Endothelial cell of umbilical vein (primary cell): Measurements from ENCODE around the gene TMEM94. TPM values are rescaled to one million over a fixed set of nuclear protein-coding genes. Genes with fewer than 3 reads are reported as not detected.

ENCODE experiments used
- BruUV-seq: library from RNA; stranded (reverse); fragments of 400-500 nt; replicated peaks from 2 replicates; lab custom pipeline; 2021; lab: Mats Ljungman, UMichigan
- CTCF ChIA-PET: fragments of 300-600, 350-600 bp; sonication (Branson Sonifier 250); formaldehyde crosslinking; loops from one replicate; lab custom pipeline; 2021; ENCODE audit warnings: antibody characterized with exemption, inconsistent platforms; lab: Charles Lee
- POLR2A ChIA-PET: fragments of 300-600, 350-600 bp; sonication (Branson Sonifier 250); formaldehyde crosslinking; loops from one replicate; lab custom pipeline; 2021; ENCODE audit warnings: antibody characterized with exemption, inconsistent platforms; lab: Charles Lee
- DNase-seq: peaks from one replicate; pipeline ENCODE4 v3.0.0-alpha.2; 2011; ENCODE audit warnings: low read depth, low spot score
- FAIRE-seq: peaks from 2 replicates; lab custom pipeline; 2011; peaks lifted over from hg19 to GRCh38; lab: Jason Lieb, UNC
- H2AFZ ChIP-seq: 2 replicates; pipeline ENCODE4 v1.6.0; 2012; ENCODE audit warnings: low read depth, low read length, control low read depth, inconsistent platforms
- H3K27ac ChIP-seq: 2 replicates; pipeline ENCODE4 v1.5.1; 2011; ENCODE audit warnings: low read depth, mild to moderate bottlenecking, control low read depth, low read length, moderate library complexity; ENCODE audit not compliant: insufficient read depth
- H3K27me3 ChIP-seq, 2 experiments: 2 replicates each; pipeline versions ENCODE4 v1.6.0 to v1.6.1; 2011; ENCODE audit warnings: low read length in 2 of 2, mixed read lengths in 1 of 2; ENCODE audit not compliant: control insufficient read depth in 2 of 2, insufficient read depth in 2 of 2
- H3K36me3 ChIP-seq, 2 experiments: 2 replicates in 1 of 2; 3 replicates in 1 of 2; pipeline ENCODE4 v1.5.1; 2011; ENCODE audit warnings: low read length in 2 of 2, mild to moderate bottlenecking in 1 of 2, moderate library complexity in 1 of 2; ENCODE audit not compliant: control insufficient read depth in 2 of 2, insufficient read depth in 2 of 2; ENCODE audit errors: extremely low read depth in 1 of 2
- H3K4me1 ChIP-seq: 3 replicates; pipeline ENCODE4 v1.5.1; 2011; ENCODE audit warnings: mild to moderate bottlenecking, low read length; ENCODE audit not compliant: control insufficient read depth, insufficient read depth; ENCODE audit errors: extremely low read depth
- H3K4me2 ChIP-seq: 2 replicates; pipeline ENCODE4 v1.6.1; 2011; ENCODE audit warnings: low read length, control low read depth, mixed read lengths; ENCODE audit not compliant: insufficient read depth
- H3K4me3 ChIP-seq, 3 experiments: fragments of 200-600 bp in 1 of 3; sonication (generic), shearing (Covaris generic) in 1 of 3; replicated peaks in 1 of 3; 2 replicates each; pipeline ENCODE4 v1.5.1; 2011 to 2016; ENCODE audit warnings: control low read depth in 3 of 3, low read length in 3 of 3, mild to moderate bottlenecking in 2 of 3, inconsistent platforms in 1 of 3, low read depth in 1 of 3, moderate library complexity in 1 of 3; ENCODE audit not compliant: insufficient read depth in 1 of 3
- H3K79me2 ChIP-seq: 2 replicates; pipeline ENCODE4 v1.6.0; 2012; ENCODE audit warnings: low read length, inconsistent platforms; ENCODE audit not compliant: control insufficient read depth, insufficient read depth
- H3K9ac ChIP-seq: replicated peaks from 2 replicates; pipeline ENCODE3; 2011; ENCODE audit warnings: low read length, control low read depth; ENCODE audit not compliant: insufficient read depth; ENCODE audit errors: extremely low read depth
- H3K9me1 ChIP-seq: replicated peaks from 3 replicates; pipeline ENCODE4 v1.6.0; 2011; ENCODE audit warnings: mild to moderate bottlenecking, low read length; ENCODE audit not compliant: control insufficient read depth, insufficient read depth; ENCODE audit errors: extremely low read depth
- H3K9me3 ChIP-seq: replicated peaks from 2 replicates; pipeline ENCODE4 v1.5.1; 2012; ENCODE audit warnings: low read length, inconsistent platforms; ENCODE audit not compliant: control insufficient read depth, insufficient read depth
- H4K20me1 ChIP-seq: replicated peaks from 2 replicates; pipeline ENCODE3; 2011; ENCODE audit warnings: mild to moderate bottlenecking, low read length; ENCODE audit not compliant: control insufficient read depth, insufficient read depth; ENCODE audit errors: extremely low read depth
- CTCF ChIP-seq, 2 donors: IDR thresholded peaks; 1 replicate in 1 of 2; 2 replicates in 1 of 2; pipeline ENCODE4 v1.5.1; 2011; ENCODE audit warnings: low read length in 2 of 2, mild to moderate bottlenecking in 2 of 2, moderate library complexity in 2 of 2, control low read depth in 1 of 2, inconsistent platforms in 1 of 2, low read depth in 1 of 2; ENCODE audit not compliant: insufficient read depth in 1 of 2; ENCODE audit errors: extremely low read depth in 1 of 2
- EZH2 ChIP-seq: IDR thresholded peaks from 2 replicates; pipeline ENCODE4 v1.6.1; 2012; ENCODE audit warnings: borderline replicate concordance, low read depth, mild to moderate bottlenecking, moderate library complexity, low read length, inconsistent platforms; ENCODE audit not compliant: severe bottlenecking
- FOS ChIP-seq: IDR thresholded peaks from 2 replicates; pipeline ENCODE4 v1.6.1; 2011; ENCODE audit warnings: mild to moderate bottlenecking, low read length, moderate library complexity, borderline replicate concordance; ENCODE audit not compliant: insufficient read depth
- GATA2 ChIP-seq: IDR thresholded peaks from 2 replicates; pipeline ENCODE4 v1.7.0; 2011; ENCODE audit warnings: low read depth, mild to moderate bottlenecking, moderate library complexity, mixed read lengths, low read length; ENCODE audit not compliant: insufficient read length, insufficient read depth
- JUN ChIP-seq: IDR thresholded peaks from 2 replicates; pipeline ENCODE4 v1.6.1; 2011; ENCODE audit warnings: borderline replicate concordance, low read depth; ENCODE audit not compliant: insufficient read length, insufficient read depth
- MAX ChIP-seq: IDR thresholded peaks from 2 replicates; pipeline ENCODE4 v1.6.1; 2011; ENCODE audit not compliant: insufficient read depth, insufficient read length
- MYC ChIP-seq: IDR thresholded peaks from one replicate; pipeline ENCODE4 v1.6.1; 2011; ENCODE audit warnings: mild to moderate bottlenecking, low read depth, low read length
- POLR2A ChIP-seq: IDR thresholded peaks from 2 replicates; pipeline ENCODE4 v1.6.1; 2012; ENCODE audit warnings: low read depth, mild to moderate bottlenecking, control low read depth, low read length
- POLR2AphosphoS5 ChIP-seq: IDR thresholded peaks from 2 replicates; pipeline ENCODE4 v1.6.1; 2012; ENCODE audit warnings: low read depth, mild to moderate bottlenecking, control low read depth, low read length, moderate library complexity; ENCODE audit not compliant: insufficient read depth
- dilution Hi-C: fragments of 300-500 bp; cut with MboI; formaldehyde crosslinking; loops from one replicate; pipeline ENCODE4 v1.15.0; 2019; ENCODE audit warnings: low sequenced_read_pairs; ENCODE audit not compliant: extremely low pct_ligation_motif_present
- intact Hi-C: fragments of 100-400 bp; cut with micrococcal nuclease; formaldehyde crosslinking; loops from one replicate; pipeline ENCODE4 v1.10.0; 2022
- polyA plus RNA-seq, 4 experiments: library from polyadenylated mRNA; depleted of rRNA in 3 of 4; stranded (reverse) in 3 of 4; unstranded in 1 of 4; fragments of >200 nt; gene quantifications; 2 replicates each; pipeline versions ENCODE4 v1.2.1 to v1.2.3, GENCODE V29; 2011 to 2012; ENCODE audit warnings: missing spikeins in 1 of 4
- total RNA-seq: library from RNA; stranded (reverse); gene quantifications from 2 replicates; pipeline ENCODE4 v1.2.3, GENCODE V29; 2021

Gene TMEM94
- total and polyA plus RNA-seq, 2 donors (not counting 3 experiments of a cell fraction or from before 2014, with no cell fraction given), result 69.2 to 75.9 TPM

GRCh38 chr17:75447951-75448856, 8.2 kb upstream of the TMEM94 start:
- no peaks in the 10 kb centered on the region for H3K27me3 ChIP-seq
- H3K4me2 ChIP-seq, result no peak overlapping the region
- DNase-seq, result no peak
- no peaks in the 10 kb centered on the region for H4K20me1 ChIP-seq
- H3K9me1 ChIP-seq, result no peaks in the 10 kb centered on the region
- CTCF ChIA-PET, result interaction anchor here (0.7 to 1.4 kb wide), 3 partner anchors 8 to 172 kb away, joined by 3 to 5 read pairs (median 3); partner anchors contain the start of gene TMEM94
- POLR2A ChIA-PET, result interaction anchor here (0.7 kb wide), 1 partner anchor 9 kb away, joined by 5 read pairs; no protein-coding TSS in a partner anchor
- no peaks in the 10 kb centered on the region for H3K79me2 ChIP-seq
- no peak overlapping the region for H3K4me3 ChIP-seq
- H3K9me3 ChIP-seq, result no peaks in the 10 kb centered on the region
- H3K9ac ChIP-seq, result no peak overlapping the region
- FAIRE-seq, result peak; percentile 28
- dilution Hi-C loops, result no loop called here
- no TSS peak for BruUV-seq
- no peaks in the 10 kb centered on the region for H3K36me3 ChIP-seq
- intact Hi-C loops, result no loop called here
- H3K4me1 ChIP-seq, result peaks cover 6% of the 10 kb centered on the region
- no peak overlapping the region for H2AFZ ChIP-seq
- H3K27ac ChIP-seq, result no peak overlapping the region
- no peak for TF ChIP-seq POLR2AphosphoS5
- no peak for TF ChIP-seq EZH2
- TF ChIP-seq JUN, result no peak
- no peak for TF ChIP-seq MAX
- no peak for TF ChIP-seq CTCF (IDR thresholded peaks at IDR 0.05; ENCODE audit: extremely low read depth in 1 of 2, insufficient read depth in 1 of 2, low read depth in 1 of 2, low read length in 2 of 2)
- no peak for TF ChIP-seq POLR2A
- no peak for TF ChIP-seq MYC
- no peak for TF ChIP-seq GATA2
- TF ChIP-seq FOS, result no peak
